ENCODE measurements around the gene RBM15B.

GRCh38 chr3:51386852-51387229 lies 4.2 kb upstream of the RBM15B start:
- TF ChIP-seq POLR2AphosphoS5 (IDR thresholded peaks at IDR 0.05): no peak
- TF ChIP-seq CTCF (IDR thresholded peaks at IDR 0.05): no peak
- TF ChIP-seq EP300 (IDR thresholded peaks at IDR 0.05; ENCODE audit: low read depth): no peak
- no peak for TF ChIP-seq POLR2A (IDR thresholded peaks at IDR 0.05)

Measured in transverse colon (tissue), 4 donors.